SK-N-SH (cell line): ENCODE data around the gene OR2T2.

Experiments used
- CTCF ChIP-seq: fragments of 200-600 bp; sonication (generic); IDR thresholded peaks from 2 replicates; pipeline ENCODE4 v1.6.1; 2017; ENCODE audit warnings: antibody characterized with exemption, mild to moderate bottlenecking, moderate library complexity
- MAX ChIP-seq: IDR thresholded peaks from 2 replicates; pipeline ENCODE4 v1.4.0; 2012; ENCODE audit warnings: low read depth
- POLR2AphosphoS5 ChIP-seq: IDR thresholded peaks from 2 replicates; pipeline ENCODE4 v1.6.1; 2012; ENCODE audit warnings: low read depth, low read length

DNA sequence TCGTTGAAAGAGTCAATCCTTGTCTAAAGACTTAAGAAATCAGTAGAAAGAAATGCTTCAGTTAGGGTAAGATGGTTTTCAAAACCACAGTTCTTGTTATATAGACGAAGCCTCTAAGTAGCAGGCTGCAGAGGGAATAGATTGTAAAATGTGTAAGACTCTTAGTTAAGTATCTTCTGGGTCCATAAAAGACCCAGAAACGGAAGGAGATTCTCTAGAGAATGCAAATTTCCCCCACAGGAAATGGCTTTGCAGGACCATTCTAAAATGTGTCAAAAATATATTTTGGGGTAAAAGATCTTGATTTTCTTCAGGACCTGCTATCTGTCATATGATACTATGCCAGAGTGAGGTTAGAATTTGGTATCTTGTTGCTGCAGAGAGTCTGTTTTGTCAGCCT lies 29.2 kb upstream of the OR2T2 start:
- no peak for TF ChIP-seq CTCF
- TF ChIP-seq POLR2AphosphoS5, result no peak
- TF ChIP-seq MAX, result no peak
